ENCODE measurements around the gene TMEM243.

TMEM243 gene

DNA sequence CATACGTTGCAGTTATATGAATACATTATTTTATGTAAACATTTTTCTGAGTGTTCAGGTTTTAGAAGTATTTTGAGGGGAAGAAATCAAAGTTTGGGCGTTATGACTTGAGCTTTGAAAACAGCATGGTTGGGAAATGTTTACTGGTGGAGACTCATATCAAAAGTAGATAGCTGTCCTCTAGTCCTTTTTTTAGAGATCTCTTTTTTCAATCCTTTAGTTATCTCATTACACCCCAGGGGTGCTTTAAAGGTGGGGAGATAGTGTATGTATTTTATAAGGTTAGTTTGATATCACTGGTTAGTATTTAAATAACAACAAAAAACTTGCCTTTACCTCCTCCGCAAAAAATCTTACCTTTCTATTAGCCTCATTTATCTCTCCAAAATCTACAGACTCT is 65.0 kb downstream of the TMEM243 start:
- DNase-seq: no peak

DNA sequence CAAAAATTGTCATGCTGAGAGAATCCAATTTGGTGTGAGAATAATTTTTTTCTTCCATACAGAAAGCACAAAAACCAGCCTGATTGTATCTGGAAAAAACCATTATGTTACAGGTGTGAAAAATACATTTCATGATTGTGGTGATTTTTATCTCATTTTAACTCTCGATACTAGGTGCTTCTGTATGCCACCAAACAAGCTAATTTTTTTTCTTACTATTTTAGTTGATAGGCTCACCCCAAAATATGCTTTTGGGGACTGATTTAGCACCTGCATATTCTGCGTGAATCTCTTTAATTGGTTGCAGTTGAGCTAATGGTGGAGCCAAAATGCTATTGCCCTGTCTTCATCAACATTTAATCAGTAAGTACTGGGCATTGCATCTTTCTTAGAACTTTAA is 65.4 kb downstream of the TMEM243 start:
- no peak for DNase-seq

DNA sequence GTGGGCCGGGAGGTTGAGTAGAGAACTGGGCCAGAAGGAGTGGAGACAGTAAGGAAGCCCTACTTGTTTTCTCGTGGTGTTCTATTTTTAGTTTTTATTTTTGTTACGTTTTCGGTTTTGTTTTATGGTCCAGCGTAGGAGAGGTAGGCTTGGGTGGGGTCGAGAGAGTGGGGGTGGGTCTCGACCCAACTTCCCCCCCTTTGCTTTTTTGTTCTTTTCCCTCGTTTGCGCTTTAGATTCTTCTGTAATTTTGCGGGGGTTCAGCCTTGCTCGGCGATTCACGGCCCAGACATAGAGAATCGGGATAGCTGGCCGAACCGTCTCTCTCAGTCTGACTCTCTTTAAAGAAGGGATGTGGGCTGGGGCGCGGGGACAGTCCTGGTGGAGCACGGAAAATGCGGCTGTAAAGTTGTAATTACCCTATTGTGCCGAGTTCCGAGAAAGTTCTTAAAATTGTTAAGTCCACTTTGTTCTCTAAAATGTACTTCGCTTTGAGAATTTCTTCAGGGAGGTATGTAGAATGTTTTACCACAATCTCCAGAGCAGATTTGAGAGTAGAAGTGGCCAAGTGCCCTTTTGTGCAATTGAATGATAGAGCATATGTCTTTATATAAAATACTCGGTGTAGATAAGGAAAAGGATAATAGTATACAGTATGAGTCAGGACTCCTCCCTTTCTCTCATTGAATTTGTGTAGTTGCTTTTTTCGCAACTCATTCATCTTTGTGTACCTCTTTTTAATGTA is 66.5 kb downstream of the TMEM243 start:
- DNase-seq: peak; percentile 28

DNA sequence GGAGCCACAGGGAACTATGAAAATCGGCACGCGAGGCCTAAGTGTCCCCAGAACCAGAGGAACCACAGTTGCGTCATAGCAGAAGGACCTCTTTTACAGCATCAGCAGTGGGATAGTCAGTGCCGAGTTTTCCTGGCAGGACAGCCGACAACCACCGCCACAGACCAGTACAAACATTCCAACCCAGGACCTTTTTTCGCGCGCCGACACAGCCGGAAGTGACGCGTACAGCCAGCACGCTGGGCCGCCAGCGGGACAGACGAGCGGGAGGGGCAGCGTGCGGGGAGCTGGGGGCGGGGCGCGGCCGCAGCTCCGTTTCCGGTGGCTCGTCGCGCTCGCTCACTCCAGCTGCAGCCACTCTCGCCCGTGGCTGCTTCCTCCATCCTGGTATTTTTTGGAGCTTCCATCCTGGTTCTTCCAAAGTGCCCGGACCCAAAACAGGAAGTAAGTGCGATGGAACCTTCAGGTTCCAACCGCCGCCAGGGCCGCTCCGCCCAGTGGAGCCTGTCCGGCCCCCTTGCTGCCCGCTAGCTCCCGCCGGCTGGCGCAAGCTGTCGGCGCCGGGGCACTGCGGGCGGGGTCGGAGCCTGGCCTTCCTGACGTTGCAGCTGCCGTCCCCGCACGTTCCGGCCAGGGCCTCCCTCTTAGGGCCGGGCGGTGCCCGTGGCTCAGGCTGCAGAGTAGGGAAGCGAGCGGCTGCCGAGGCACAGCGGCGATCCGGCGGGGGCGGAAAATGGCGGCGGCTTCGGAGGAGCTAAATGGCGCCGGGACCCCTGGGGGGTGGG is 67.2 kb downstream of the TMEM243 start, which contains the start of gene DMTF1:
Gene DMTF1, plus strand, starts transcription at position 342 of the 785 bp plus-strand sequence. CDS start 12,489 bp downstream, outside the sequence.
- peak; percentile 83 for DNase-seq

DNA sequence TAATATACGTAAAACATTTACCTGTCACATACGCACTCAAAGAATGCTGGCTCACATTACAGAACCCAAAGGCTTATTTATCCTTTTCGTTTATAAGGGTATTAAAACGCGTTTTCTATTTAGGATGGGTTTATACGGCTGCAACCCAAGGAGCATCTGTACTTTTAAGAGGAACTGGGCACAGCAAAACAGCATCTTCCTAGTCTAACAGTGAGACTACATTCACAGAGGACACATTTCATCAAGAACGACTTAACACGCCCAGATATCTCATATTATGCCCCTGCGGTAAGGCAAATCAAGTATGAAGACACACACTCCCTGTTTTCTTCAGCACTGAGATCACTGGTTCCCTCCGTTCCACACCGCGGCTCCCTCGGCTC is 67.8 kb downstream of the TMEM243 start:
- no peak for DNase-seq

DNA sequence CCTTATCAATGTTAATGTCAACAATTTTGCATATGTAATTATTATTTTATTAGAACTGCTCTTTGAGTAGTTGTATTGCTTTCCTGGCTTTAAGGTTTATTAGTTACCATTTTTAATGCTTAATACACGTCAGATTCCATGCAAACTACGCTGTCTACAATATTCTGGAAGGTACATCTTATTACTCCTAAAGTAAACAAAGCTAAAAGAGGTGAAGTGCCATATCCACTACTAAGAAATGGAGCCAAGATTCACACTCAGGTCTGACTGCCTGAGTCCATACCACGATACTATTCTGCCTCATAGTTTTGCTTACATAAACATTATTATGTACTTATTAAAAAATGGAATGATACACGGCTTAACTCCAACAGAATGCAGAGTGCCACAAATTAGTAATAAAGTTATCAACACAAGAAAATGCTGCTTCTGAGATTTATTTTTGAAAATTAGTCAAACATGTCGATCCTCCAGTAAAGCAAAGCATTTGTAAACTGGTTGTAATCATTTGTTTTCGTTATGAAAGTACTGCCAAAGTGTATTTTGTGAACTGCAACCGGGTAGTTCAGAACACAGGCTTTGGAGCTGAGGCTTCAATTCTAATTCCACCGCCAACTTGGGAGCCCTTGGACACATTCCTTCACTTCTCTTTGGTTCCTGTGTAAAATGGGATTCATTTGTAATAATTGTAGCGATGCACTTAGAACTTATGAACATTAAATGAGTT is 68.4 kb downstream of the TMEM243 start:
- DNase-seq: no peak

DNA sequence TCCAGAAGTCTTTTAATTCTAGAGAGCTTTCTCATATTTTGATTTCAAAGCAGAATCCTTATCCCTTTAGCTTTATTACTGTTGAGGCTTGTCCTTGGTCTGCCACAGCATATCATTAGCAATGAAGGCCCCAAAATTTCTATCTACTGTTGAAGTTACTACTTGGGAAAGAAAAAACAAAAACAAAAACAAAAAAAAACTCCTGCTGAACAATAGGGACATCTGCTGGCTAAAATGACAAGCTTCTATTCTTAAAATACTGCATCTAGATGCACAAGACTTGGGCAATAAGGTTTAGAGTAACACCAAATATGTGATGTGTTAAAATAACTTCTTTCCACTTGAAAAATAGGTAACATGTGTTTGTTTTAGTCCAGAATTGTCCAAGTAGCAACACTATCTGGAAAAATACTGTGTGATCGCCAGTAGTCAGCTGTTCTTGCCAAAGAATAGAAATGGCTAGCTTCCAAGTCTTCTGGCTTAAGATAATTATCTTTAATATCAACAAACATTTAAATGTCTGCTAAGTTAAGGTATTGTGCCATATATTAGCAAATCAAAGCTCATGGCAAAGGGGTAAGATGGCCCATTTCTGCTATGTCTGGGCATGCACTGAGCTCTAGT is 71.1 kb downstream of the TMEM243 start:
- DNase-seq: peak; percentile 17

DNA sequence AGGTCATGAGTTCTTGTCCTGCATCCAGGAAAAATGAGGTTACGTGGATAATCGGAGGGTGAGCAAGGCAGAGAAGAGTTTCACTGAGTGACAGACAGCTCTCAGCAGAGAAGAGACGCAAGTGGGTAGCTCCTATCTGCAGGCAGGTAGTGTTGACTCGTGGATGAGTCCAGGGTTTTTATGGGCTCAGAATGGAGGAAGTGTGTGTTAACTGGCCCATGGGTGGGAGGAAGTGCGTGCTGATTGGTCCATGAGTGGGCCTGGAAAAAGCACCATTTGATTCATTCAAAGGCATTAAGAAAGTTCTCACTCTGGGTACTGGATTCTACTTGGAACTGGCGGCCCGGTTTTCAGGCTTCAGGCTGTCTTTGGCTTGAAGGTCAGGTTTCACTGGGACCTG is 72.0 kb downstream of the TMEM243 start:
- no peak for DNase-seq

DNA sequence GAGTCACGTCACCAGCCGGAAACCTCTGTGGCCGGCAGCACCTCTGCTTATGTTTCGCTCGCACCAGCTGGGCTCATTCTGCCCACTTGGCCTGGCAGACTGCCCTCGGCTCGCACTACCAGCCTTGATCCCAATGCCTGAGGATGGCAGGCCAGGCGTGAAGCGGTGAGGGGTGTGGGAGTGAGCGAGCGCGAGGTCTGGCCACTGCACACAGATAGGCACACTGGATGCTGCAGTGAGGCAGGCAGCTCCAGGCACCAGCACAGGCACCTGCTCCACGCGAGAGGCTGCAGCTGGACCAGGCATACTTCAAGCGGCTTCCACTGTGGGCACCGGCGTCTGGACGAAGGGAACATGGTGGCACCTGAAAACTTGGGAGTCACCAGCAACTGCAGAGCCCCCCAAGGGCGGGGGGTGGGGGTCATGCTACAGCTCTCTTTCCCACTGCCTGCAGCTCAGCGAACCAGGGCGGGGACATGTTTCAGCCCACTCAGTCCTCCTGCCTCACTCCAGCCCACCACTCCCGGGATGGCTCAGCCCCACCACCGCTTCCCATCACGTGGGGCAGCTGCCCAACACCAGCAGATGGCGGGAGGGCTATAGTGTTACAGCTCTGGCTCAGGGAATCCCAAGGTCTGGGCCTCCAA is 72.7 kb downstream of the TMEM243 start:
- DNase-seq: no peak
